Fibroblast of lung (primary cell): Measurements from ENCODE around the gene NUB1.

Source experiments
- EZH2 ChIP-seq: IDR thresholded peaks from 2 replicates; pipeline ENCODE4 v1.5.1; 2012; ENCODE audit warnings: low read length, control low read depth, mild to moderate bottlenecking; ENCODE audit errors: missing control alignments
- TF ChIP-seq, protein P1 (sequence below), 2 donors: IDR thresholded peaks in 1 of 2; conservative IDR thresholded peaks in 1 of 2; 1 replicate in 1 of 2; 2 replicates in 1 of 2; pipeline ENCODE4 v1.5.1; 2011 to 2012; ENCODE audit warnings: low read length in 2 of 2, control low read depth in 1 of 2, inconsistent platforms in 1 of 2, low read depth in 1 of 2, mild to moderate bottlenecking in 1 of 2

DNA sequence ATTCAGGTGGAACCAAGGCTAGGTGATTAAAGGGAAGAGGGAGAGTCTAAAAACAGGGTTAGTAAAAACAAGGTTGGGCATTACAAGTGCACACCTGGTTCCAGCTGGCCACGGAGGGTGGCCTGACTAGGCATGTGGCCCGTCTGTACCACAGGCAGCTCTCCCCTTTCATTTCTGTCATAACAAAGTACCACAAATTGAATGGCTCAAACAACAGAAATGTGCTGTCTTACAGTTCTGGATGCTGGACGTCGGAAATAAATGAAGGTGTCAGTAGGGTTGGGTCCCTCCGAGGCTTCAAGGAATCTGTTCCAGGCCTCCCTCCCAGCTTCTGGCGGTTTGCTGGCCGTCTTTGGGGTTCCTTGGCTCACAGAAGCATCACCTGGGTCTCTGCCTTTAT, 81.6 kb downstream of the NUB1 start:
- TF ChIP-seq, protein P1, sequence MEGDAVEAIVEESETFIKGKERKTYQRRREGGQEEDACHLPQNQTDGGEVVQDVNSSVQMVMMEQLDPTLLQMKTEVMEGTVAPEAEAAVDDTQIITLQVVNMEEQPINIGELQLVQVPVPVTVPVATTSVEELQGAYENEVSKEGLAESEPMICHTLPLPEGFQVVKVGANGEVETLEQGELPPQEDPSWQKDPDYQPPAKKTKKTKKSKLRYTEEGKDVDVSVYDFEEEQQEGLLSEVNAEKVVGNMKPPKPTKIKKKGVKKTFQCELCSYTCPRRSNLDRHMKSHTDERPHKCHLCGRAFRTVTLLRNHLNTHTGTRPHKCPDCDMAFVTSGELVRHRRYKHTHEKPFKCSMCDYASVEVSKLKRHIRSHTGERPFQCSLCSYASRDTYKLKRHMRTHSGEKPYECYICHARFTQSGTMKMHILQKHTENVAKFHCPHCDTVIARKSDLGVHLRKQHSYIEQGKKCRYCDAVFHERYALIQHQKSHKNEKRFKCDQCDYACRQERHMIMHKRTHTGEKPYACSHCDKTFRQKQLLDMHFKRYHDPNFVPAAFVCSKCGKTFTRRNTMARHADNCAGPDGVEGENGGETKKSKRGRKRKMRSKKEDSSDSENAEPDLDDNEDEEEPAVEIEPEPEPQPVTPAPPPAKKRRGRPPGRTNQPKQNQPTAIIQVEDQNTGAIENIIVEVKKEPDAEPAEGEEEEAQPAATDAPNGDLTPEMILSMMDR (conservative IDR thresholded peaks at IDR 0.05 in 1 of 2, IDR thresholded peaks at IDR 0.05 in 1 of 2; ENCODE audit: low read depth in 1 of 2, low read length in 2 of 2): no peak
- TF ChIP-seq EZH2: no peak
